SK-N-SH (cell line): ENCODE results near the gene ZIC1.

Source experiments
- CTCF ChIP-seq: fragments of 200-600 bp; sonication (generic); IDR thresholded peaks from 2 replicates; pipeline ENCODE4 v1.6.1; 2017; ENCODE audit warnings: antibody characterized with exemption, mild to moderate bottlenecking, moderate library complexity
- EP300 ChIP-seq, 2 experiments: IDR thresholded peaks; 2 replicates each; pipeline versions ENCODE4 v1.4.0 to v1.6.1; 2012; ENCODE audit warnings: borderline replicate concordance in 1 of 2, low read depth in 1 of 2, low read length in 1 of 2
- EZH2phosphoT487 ChIP-seq: fragments of 200-600 bp; sonication (generic); IDR thresholded peaks from 2 replicates; pipeline ENCODE4 v1.6.1; 2017; ENCODE audit warnings: low read depth, mixed run types, mild to moderate bottlenecking, antibody characterized with exemption, moderate library complexity, borderline replicate concordance
- FOXJ3 ChIP-seq: sonication (generic); formaldehyde crosslinking; IDR thresholded peaks from 2 replicates; pipeline ENCODE4 v1.5.1; 2020; ENCODE audit warnings: mild to moderate bottlenecking, missing genetic modification reagents
- FOXM1 ChIP-seq: IDR thresholded peaks from 2 replicates; pipeline ENCODE4 v1.4.0; 2012; ENCODE audit warnings: low read depth, mild to moderate bottlenecking
- JUND ChIP-seq: IDR thresholded peaks from 2 replicates; pipeline ENCODE4 v1.4.0; 2012
- MXI1 ChIP-seq: IDR thresholded peaks from 2 replicates; pipeline ENCODE4 v1.6.1; 2012; ENCODE audit warnings: mild to moderate bottlenecking, low read depth, low read length, improper control_type of control experiment
- NRF1 ChIP-seq: IDR thresholded peaks from 2 replicates; pipeline ENCODE4 v1.6.1; 2012; ENCODE audit warnings: low read depth, mild to moderate bottlenecking, low read length
- POLR2AphosphoS5 ChIP-seq: IDR thresholded peaks from 2 replicates; pipeline ENCODE4 v1.6.1; 2012; ENCODE audit warnings: low read depth, low read length
- RAD21 ChIP-seq: IDR thresholded peaks from 2 replicates; pipeline ENCODE4 v1.6.1; 2012; ENCODE audit warnings: mild to moderate bottlenecking, low read length
- SMC3 ChIP-seq: IDR thresholded peaks from 2 replicates; pipeline ENCODE4 v1.6.1; 2012; ENCODE audit warnings: low read depth, low read length, improper control_type of control experiment
- TCF12 ChIP-seq: IDR thresholded peaks from 2 replicates; pipeline ENCODE4 v1.4.0; 2012
- TF ChIP-seq, protein P1 (sequence below): fragments of 150-350 bp; IDR thresholded peaks from 2 replicates; pipeline ENCODE4 v1.6.1; 2017; ENCODE audit warnings: antibody characterized with exemption, low read length, low read depth, borderline replicate concordance

GRCh38 chr3:147368151-147368550 is 41.0 kb upstream of the ZIC1 start:
- no peak for TF ChIP-seq RAD21
- no peak for TF ChIP-seq CTCF
- TF ChIP-seq, protein P1, sequence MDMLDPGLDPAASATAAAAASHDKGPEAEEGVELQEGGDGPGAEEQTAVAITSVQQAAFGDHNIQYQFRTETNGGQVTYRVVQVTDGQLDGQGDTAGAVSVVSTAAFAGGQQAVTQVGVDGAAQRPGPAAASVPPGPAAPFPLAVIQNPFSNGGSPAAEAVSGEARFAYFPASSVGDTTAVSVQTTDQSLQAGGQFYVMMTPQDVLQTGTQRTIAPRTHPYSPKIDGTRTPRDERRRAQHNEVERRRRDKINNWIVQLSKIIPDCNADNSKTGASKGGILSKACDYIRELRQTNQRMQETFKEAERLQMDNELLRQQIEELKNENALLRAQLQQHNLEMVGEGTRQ, result no peak
- no peak for TF ChIP-seq SMC3
- no peak for TF ChIP-seq POLR2AphosphoS5
- no peak for TF ChIP-seq EP300 (IDR thresholded peaks at IDR 0.05; ENCODE audit: borderline replicate concordance in 1 of 2, low read depth in 1 of 2, low read length in 1 of 2)
- no peak for TF ChIP-seq MXI1
- no peak for TF ChIP-seq FOXJ3 (CRISPR knock-in tag)
- no peak for TF ChIP-seq TCF12
- TF ChIP-seq FOXM1, result no peak
- no peak for TF ChIP-seq EZH2phosphoT487
- TF ChIP-seq NRF1, result no peak
- no peak for TF ChIP-seq JUND
